Measurements from ENCODE around the gene TSPAN1. TPM values are rescaled to one million over a fixed set of nuclear protein-coding genes. Genes with fewer than 3 reads are reported as not detected.

The TSPAN1 gene
- total RNA-seq, 1 experiment from 2014 or later = 134 TPM

GRCh38 chr1:46134660-46135331 lies 40.1 kb upstream of the TSPAN1 start:
- intact Hi-C loops (cut with micrococcal nuclease; ENCODE audit: unreplicated experiment) = loop anchor here (1.0 to 5.0 kb wide), 4 partner anchors 45 to 89 kb away; no protein-coding TSS in a partner anchor
- peaks cover 11% of the 10 kb centered on the region for H4K20me1 ChIP-seq (ENCODE audit: insufficient read depth)
- H3K4me2 ChIP-seq = peak overlapping the region; percentile 94
- H3K27ac ChIP-seq = peak overlapping the region; percentile 98
- no peaks in the 10 kb centered on the region for H3K27me3 ChIP-seq (ENCODE audit: insufficient read depth, low read depth)
- H3K4me1 ChIP-seq (replicated peaks; ENCODE audit: insufficient read depth) = peaks cover 50% of the 10 kb centered on the region
- peak overlapping the region; percentile 95; the same call in 1 of the 2 replicates for H3K4me3 ChIP-seq
- no peaks in the 10 kb centered on the region for H3K9me3 ChIP-seq (ENCODE audit: insufficient read depth, low read depth)
- DNase-seq = peak; percentile 86 to 100
- CTCF ChIA-PET = interaction anchor here (1.3 kb wide), 2 partner anchors 22 to 38 kb away, joined by 4 to 9 read pairs; no protein-coding TSS in a partner anchor
- no peak overlapping the region for H2AFZ ChIP-seq
- TF ChIP-seq EZH2 (IDR thresholded peaks at IDR 0.05; ENCODE audit: low read depth) (no peak), CTCF (conservative IDR thresholded peaks at IDR 0.05) (no peak)
- no TSS peak for BruUV-seq (replicated peaks)
- no peaks in the 10 kb centered on the region for H3K9me2 ChIP-seq (ENCODE audit: insufficient read depth)
- H3F3A ChIP-seq (ENCODE audit: insufficient read depth, low read depth) = peaks cover 39% of the 10 kb centered on the region
- no peaks in the 10 kb centered on the region for H3K36me3 ChIP-seq (ENCODE audit: low read depth)
- POLR2A ChIA-PET (ENCODE audit: unreplicated experiment) = interaction anchor here (0.5 to 1.2 kb wide), 8 partner anchors 21 to 642 kb away, joined by 3 to 6 read pairs (median 4); no protein-coding TSS in a partner anchor
- peaks cover 34% of the 10 kb centered on the region for H3K79me2 ChIP-seq (ENCODE audit: low read depth)

- no TSS peak for BruUV-seq (replicated peaks)
- peaks cover 53% of the 10 kb centered on the region for H3K4me1 ChIP-seq (replicated peaks; ENCODE audit: insufficient read depth)
- CTCF ChIA-PET = no interaction called here
These were observed 38.2 kb upstream of the TSPAN1 start for GRCh38 chr1:46136711-46137110.

GRCh38 chr1:46137916-46138315 lies 37.0 kb upstream of the TSPAN1 start:
- H3K27ac ChIP-seq = no peak overlapping the region
- ChIA-PET POLR2A (ENCODE audit: unreplicated experiment) (interaction anchor here (0.6 kb wide), 1 partner anchor 10 kb away, joined by 3 read pairs; no protein-coding TSS in a partner anchor), CTCF (no interaction called here)
- no peak for DNase-seq
- H3K36me3 ChIP-seq (ENCODE audit: low read depth) = no peaks in the 10 kb centered on the region
- H4K20me1 ChIP-seq (ENCODE audit: insufficient read depth) = no peaks in the 10 kb centered on the region
- no peak overlapping the region for H2AFZ ChIP-seq
- H3K27me3 ChIP-seq (ENCODE audit: insufficient read depth, low read depth) = no peaks in the 10 kb centered on the region
- intact Hi-C loops (cut with micrococcal nuclease; ENCODE audit: unreplicated experiment) = no loop called here
- TF ChIP-seq CTCF (conservative IDR thresholded peaks at IDR 0.05) = no peak
- TF ChIP-seq EZH2 (IDR thresholded peaks at IDR 0.05; ENCODE audit: low read depth) = no peak
- H3F3A ChIP-seq (ENCODE audit: insufficient read depth, low read depth) = peaks cover 41% of the 10 kb centered on the region
- no TSS peak for BruUV-seq (replicated peaks)
- H3K9me3 ChIP-seq (ENCODE audit: insufficient read depth, low read depth) = no peaks in the 10 kb centered on the region
- no peak overlapping the region for H3K4me3 ChIP-seq
- peaks cover 9% of the 10 kb centered on the region for H3K79me2 ChIP-seq (ENCODE audit: low read depth)
- no peaks in the 10 kb centered on the region for H3K9me2 ChIP-seq (ENCODE audit: insufficient read depth)
- peaks cover 58% of the 10 kb centered on the region for H3K4me1 ChIP-seq (replicated peaks; ENCODE audit: insufficient read depth)
- peak overlapping the region; percentile 18; the same call in 1 of the 2 replicates for H3K4me2 ChIP-seq

More at GRCh38 chr1:46136711-46137110, 38.2 kb upstream of the TSPAN1 start:
- Histone ChIP-seq H3K4me3 (no peak overlapping the region), H3K27ac (peak overlapping the region; percentile 98), H3K4me2 (peak overlapping the region; percentile 71; the same call in 1 of the 2 replicates), H3K27me3 (ENCODE audit: insufficient read depth, low read depth) (no peaks in the 10 kb centered on the region), H3K79me2 (ENCODE audit: low read depth) (peaks cover 15% of the 10 kb centered on the region), H3K9me2 (ENCODE audit: insufficient read depth) (no peaks in the 10 kb centered on the region), H3K36me3 (ENCODE audit: low read depth) (no peaks in the 10 kb centered on the region), H3K9me3 (ENCODE audit: insufficient read depth, low read depth) (no peaks in the 10 kb centered on the region), H2AFZ (no peak overlapping the region), H3F3A (ENCODE audit: insufficient read depth, low read depth) (peaks cover 39% of the 10 kb centered on the region), H4K20me1 (ENCODE audit: insufficient read depth) (no peaks in the 10 kb centered on the region)
- POLR2A ChIA-PET (ENCODE audit: unreplicated experiment) = no interaction called here
- DNase-seq = no peak
- TF ChIP-seq EZH2 (IDR thresholded peaks at IDR 0.05; ENCODE audit: low read depth) (no peak), CTCF (conservative IDR thresholded peaks at IDR 0.05) (no peak)
- intact Hi-C loops (cut with micrococcal nuclease; ENCODE audit: unreplicated experiment) = no loop called here
